Islet precursor cell (in vitro differentiated cells): ENCODE results near the gene RPL35A.
"Not testable (repeated sequence)": the region's sequence is repeated elsewhere in the genome, so short reads cannot be mapped to it uniquely, and the experiment has no call there.

ENCODE experiments used
- DNase-seq: peaks from one replicate; pipeline ENCODE4 v3.0.0-alpha.2; 2018

Gene RPL35A

DNA sequence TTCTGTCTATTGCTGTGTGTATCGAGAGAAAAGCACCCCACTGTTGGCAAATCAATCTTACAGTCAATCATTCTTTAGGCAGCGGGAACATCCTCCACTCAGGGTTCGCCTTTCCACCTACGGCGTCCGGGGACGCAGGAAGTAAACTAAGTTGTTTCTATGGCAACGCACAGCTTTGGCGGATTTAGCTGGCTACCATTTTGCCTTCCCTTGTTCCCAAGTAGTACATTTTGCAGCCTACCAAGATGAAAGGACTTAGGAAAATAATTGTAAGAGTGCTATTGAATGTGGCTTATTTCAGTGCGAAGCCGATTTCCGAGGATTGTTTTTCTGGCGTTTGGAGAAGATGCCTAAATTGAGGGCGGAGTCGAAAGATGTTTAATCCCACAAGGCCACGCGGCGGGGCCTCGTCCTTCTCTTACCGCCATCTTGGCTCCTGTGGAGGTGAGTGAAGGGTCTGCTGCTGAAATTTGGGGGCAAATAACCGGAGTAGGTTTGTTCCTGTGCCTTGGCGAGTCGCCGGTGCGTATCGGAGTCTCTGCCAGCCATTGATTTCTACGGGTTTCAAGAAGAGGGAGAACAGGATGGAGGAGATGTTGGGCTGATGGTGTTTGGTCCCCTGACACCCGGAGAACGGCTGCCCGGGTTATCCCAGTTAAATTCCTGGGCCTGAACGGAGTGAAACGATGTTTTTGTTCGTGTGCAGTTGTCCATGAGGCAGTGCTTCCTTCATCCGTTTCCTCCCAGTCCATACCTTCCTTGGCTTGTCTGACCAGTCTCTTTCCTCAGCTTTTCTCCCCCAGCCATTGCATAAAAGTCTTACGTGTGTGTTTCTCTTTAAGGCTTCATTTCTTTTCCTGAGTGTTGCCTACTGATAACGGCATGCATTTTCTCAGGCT, at the start of gene RPL35A:
TSS of gene RPL35A (plus strand) at position 413 of the 899 bp plus-strand sequence. CDS start 778 bp downstream, outside the sequence.
- DNase-seq, result peak; percentile 89

- no peak for DNase-seq
Measured at GRCh38 chr3:197901626-197902025, 48.4 kb upstream of the RPL35A start.

GRCh38 chr3:197906023-197906849, 43.8 kb upstream of the RPL35A start:
- DNase-seq, result peak; percentile 95

- no peak for DNase-seq
Measured at GRCh38 chr3:197906850-197907187, 43.2 kb upstream of the RPL35A start.

DNA sequence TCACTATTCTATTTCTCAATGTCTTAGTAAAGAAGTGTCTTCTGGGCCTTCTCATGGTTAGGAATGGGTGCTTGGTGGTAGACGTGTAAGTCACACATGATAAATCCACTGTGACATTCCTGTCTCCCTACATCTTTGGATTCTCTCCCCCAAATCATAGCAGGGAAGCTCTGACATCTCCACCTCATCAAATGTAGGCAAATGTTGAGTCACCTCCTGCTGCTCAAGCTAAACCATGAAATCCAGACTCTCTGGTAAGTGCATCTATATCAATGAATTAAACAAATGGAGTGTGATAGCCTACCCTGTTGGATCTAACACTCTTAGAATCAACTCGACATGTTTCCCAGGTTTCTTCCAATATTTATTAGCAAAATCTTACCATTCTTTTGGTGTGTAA, 42.8 kb upstream of the RPL35A start:
- no peak for DNase-seq

- DNase-seq, result not testable (repeated sequence)
Measured at GRCh38 chr3:197908550-197908949, 41.4 kb upstream of the RPL35A start.

- DNase-seq, result no peak
Measured at GRCh38 chr3:197908957-197909701, 40.9 kb upstream of the RPL35A start.

- DNase-seq, result no peak
Measured at GRCh38 chr3:197912741-197913476, 37.1 kb upstream of the RPL35A start.

- no peak for DNase-seq
Measured at GRCh38 chr3:197913641-197914380, 36.2 kb upstream of the RPL35A start.

- not testable (repeated sequence) for DNase-seq
Measured at GRCh38 chr3:197921429-197922275, 28.3 kb upstream of the RPL35A start.

DNA sequence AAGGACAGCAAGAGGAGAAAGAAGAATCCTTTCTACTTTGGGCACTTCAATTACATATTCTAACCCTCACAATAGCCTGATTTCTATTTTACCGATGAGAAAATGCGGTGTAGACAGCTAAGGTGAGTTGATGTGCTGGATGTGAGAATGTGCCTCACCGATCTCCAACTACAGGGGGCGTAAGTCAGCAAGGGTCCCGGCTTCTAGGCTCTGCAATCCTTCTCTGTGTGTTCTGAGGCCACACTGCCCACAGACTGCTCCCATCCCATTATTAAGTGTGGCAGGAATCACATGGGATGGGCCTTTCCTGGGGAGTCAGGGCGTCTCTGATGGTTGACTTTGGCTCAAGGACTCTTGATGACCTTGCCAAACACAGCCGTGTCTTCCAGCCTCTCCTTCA, 23.6 kb upstream of the RPL35A start:
- DNase-seq, result no peak

- DNase-seq, result not testable (repeated sequence)
Measured at GRCh38 chr3:197927578-197927977, 22.4 kb upstream of the RPL35A start.

DNA sequence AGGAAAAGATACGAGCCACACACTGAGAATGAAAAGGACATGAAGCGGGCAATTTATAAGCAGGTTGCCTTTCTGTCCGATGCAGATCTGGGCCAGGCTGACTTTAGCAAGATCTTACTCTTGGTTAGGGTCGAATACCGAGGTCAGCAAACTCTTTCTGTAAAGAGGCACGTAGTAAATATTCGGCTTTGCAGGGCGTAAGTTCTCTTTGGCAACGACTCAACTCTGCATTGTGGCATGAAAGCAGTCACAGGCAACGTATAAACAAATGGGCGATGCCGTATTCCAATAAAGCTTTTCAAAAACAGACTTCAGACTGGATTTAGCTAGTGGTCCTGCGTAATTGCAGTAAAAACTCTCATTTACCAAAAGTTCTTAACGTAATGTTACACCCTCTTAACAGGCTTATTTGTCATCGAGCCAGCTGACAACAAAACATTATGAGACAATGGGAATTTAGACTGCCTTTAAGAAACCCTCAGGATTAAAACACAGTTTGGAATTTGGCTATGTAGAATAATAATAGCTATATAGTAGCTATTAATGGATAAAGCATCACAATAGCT, 13.1 kb upstream of the RPL35A start:
- no peak for DNase-seq

DNA sequence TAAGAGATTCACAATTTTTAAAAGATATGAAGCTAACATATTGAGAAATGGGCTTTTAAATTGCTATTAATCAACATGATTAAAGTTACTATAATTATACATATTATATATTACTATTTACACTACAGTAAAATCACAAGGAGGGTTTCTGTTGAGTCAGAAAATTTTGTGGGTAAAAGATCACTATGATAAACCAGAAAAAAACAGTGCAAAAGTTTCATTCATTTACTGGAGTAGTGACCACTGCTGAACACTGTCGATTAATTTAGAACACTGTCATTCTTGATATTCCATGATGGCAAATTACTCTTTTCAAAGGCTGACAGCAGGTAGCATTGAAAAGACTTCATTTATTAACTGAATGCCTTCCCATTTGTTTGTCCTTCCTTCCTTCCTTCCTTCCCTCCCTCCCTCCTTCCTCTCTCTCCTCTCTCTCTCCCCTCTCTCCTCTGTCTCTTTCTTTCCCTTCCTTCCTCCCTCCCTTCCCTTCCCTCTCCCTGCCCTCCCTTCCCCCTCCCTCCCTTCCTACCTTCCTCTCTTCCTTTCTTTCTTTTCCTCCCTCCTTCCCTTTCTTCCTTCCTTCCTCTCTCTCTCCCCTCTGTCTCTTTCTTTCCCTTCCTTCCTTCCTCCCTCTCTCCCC, 9.1 kb upstream of the RPL35A start:
- DNase-seq, result no peak

- DNase-seq, result no peak
Measured at GRCh38 chr3:197942956-197943556, 6.9 kb upstream of the RPL35A start.

GRCh38 chr3:197949191-197949777, 706 bp upstream of the RPL35A start:
- no peak for DNase-seq

- no peak for DNase-seq
Measured at GRCh38 chr3:197950677-197951061, 679 bp downstream of the RPL35A start.

DNA sequence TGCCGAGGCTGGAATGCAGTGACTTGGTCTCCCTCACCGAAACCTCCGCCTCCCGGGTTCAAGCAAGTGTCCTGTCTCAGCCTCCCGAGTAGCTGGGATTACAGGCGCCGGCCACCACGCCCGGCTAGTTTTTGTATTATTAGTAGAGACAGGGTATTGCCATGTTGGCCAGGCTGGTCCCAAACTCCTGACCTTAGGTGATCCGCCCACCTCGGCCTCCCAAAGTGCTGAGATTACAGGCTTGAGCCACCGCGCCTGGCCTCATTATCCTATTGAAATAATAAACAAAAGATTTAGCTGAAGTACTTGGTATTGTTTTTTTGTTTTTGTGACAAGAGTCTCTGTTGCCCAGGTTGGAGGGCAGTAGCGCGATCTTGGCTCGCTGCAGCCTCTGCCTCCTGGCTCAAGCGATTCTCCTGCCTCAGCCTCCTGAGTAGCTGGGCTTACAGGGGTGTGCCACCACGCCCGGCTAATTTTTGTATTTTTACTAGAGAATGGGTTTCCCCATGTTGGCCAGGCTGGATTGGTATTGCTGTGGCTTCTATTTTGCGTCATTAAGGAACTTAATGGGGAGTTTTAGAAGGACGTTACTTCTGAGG, 1.5 kb downstream of the RPL35A start:
- DNase-seq, result no peak

GRCh38 chr3:197952440-197952839, 2.5 kb downstream of the RPL35A start:
- no peak for DNase-seq
